ENCODE results near the gene PSMB3.

The PSMB3 gene

DNA sequence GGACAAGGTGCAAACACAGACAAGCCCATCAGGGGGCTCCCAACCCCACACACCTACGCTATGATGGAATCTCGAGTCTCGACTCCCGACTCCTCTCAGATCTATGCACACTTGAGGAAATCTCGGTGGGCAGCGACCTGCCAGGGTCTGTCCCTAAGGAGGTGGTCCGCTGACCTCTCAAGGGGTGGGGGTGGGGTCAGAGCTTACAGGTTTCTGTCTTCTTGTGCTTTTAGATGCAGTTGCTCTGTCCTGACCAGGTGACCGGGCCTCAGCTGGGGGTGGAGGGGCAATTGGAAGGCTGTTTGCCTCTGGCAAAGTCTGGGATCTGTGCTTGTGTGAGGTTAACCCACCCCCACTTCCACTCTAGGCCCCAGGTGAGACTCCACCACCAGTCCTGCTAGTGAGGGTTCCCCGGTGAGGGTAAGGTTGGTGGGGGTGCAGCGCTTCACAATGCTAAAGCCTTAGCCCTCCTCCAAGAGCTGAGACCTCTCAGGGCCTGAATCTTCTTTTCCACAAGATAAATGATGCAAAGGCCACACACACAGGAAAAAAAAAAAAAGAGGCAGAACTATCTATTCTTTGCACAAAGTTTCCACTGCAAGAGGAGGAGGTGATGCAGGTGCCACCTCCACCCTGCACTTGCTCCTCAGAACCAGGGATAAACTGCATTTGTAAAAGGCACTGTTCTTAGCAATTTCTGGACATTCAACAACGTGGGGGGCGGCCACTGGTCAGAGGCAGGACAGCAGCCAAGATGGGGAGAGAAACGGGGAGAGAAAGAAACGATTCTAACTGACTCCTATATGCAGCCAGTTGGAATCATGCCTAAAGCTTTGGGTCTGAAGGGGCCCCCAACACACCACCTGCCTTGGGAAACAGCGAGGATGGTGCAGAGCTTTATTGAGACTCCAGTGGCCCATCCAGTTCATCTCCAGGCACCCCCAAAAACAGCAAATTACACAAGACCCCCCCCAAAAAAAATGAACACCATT, 18.3 kb upstream of the PSMB3 start:
- no peak for DNase-seq

DNA sequence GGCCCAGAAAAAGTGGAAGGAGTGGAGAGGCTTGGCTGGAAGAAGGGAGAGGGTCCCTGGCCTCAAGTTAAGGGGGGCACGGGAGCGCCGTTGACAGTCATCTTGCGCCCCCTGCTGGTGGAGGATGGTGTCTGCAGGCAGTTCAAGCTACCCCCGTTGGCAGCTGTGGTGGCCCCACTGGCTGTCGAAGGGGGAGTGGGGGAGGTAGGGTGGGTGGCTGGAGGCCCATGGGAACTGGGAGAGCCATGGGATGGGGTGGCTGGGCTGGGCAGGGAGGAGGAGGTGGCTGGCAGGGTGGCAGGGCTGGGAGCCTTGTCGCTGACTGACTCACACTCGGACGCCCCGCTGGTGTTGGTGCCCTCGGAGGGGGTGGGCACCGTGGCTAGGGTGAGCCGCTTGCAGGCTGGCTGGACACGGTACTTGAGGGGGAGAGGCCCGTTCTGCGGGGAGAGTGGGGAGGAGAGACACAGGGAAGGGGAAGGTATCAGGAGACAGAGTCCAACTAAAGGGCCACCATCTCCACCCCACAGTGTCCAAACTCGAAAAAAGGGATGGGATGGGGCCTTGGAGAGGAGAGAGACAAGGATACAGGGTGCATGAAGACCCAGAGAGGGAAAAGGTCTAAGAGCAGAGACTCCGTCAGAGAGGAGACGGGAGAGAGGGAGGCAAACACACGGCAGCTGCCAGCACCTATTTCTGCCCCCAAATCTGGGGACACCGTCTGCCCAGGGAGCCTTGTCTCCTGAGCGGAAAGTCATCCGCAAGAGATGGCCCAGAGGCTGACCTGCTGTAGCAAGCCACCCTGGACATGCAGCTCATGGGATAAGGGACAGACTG, 17.2 kb upstream of the PSMB3 start:
- peak; percentile 81 for DNase-seq

DNA sequence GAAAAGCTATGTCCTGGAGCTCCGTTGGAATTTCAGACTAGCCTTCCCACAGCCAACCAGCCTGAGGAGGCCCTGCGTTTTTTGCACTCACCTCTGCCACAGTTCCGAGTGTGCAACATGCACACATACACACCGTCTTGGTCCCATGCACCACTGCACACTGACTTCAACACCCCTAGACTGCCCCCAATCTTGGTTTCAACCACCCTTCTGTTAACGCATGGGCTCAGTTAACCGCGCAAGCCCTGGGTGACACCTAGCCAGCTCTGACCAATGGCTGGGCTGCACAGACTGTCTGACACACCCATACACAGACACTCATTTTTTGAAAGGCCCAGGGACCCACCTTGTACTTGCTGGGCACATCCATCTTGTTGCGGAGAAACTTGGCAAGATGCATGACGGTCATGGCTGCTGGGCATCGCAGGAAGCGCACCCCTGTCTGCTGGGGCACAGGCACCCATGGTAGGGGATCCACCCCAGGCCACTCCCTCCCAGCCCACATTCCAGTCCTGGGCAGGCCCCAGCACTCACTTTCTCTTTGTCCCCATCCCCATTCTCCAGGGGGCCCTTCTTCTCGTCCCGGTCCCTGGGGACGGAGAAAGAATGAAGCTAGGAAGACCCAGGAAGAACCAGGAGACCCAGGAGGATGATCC, 14.4 kb upstream of the PSMB3 start:
- no peak for DNase-seq

DNA sequence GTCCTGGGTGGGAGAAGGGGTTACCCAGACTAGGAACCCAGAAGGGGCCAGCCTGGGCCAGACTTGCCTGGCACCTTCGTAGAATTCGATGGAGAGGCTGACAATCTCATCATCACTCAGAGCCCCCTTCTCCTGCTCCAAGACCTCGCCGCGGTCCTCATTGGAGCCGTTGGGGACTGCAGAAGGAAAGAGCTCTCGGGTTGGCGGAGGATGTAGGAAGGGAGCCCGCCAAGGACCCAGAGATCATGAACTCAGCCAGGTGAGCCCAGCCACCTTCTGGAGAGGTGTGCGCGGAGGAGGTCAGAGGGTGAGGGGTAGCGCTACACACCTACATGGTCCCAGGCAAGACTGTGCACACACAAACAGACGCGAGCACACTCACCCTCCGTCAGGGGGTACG, 13.9 kb upstream of the PSMB3 start:
- DNase-seq = no peak

DNA sequence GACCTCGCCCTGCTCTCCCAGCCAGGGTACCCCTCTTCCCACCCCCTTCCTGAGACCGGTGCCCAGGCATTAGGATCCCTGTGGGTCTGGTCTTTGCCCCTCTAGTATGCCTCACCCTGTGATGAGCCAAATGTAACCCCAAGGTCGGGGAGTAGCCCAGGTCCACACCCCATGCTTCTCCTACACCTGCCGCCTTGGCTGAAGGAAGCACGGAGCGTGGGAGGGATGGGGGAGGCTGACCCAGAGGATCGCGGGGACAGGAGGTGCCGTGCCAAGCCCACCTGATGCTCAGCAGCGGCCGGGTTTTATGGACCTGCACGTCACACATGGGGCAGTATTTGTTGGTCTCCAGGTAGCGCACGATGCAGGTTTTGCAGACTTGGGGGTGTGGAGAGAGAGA, 13.2 kb upstream of the PSMB3 start:
- no peak for DNase-seq

DNA sequence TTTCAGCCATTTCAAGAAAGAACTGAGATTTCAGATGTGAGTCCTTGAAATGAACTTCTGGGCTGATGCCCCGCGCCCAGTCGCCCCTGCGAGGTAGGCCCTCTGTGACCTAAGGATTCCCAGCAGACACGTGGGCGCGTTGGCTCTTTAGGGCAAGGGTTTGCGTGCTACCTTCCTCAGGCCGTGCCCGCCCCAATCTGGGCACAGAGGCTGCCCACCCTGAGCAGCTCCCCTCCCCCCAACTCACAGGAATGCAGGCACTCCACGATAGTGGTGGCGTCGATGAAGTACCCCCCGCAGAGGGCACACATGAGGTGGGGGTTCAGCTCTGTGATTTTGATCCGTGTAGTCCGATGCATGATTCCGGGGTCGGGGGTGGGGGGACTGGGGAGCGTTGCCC, 12.5 kb upstream of the PSMB3 start:
- no peak for DNase-seq

DNA sequence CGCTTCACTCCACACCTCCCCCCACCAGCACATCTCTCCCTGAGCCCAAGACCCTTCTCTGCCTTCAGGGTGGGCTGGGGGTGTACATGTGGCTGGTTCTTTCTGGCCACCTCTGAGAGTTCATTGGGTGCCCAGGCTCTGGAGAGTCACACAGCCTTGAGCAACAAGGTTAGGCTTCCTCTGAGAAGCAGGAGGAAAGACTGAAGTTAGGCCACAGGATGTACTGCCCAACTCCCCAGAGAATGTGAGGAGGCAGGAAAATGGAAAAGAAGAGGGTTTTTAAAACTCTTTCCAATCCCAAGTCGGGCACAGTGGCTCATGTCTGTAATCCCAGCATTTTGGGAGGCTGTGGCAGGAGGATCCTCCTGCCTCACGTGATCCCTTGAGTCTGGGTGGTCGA, 11.7 kb upstream of the PSMB3 start:
- no peak for DNase-seq

DNA sequence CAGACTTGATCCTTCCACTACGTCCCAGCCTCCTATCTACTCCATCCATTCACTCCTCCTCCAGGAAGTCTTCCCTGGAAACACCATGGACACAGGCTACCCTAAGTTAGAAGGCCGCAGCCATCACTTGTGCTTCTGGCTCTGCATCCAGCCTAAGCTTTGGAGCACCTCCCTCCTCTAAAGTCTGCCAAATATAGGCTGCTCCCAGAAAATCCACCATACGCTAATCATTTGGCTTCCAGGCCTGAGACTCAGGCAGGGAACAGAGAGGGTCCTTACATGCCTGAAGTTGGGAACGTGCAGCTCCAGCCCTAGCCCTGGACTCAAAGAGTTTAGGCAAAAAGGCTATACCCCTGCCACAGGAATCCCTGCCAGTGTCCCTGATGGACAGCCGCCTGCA, 11.1 kb upstream of the PSMB3 start:
- DNase-seq = no peak

DNA sequence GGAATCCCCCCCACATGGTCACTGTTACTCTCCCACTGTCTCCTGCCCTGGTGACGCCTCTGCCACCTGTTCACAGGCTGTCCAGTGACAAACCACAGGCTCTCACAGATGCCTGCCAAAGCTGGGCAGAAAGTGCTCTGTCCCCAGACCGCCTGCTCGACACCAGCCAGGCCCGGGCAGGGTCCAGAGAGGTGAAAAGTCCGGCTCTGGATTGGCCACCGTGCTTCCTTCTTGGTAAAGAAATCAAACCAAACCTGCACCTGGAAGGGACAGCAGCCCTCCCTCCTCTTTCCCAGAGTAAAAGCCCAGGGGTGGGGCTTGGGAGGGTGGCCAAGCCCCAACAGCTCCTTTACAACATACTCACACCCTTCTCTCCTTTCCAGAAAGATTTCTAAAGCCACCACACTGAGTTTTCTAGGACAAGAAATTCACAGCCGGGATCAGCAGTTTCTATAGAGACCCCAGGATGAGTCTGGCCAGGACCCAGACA, 10.6 kb upstream of the PSMB3 start:
- no peak for DNase-seq

DNA sequence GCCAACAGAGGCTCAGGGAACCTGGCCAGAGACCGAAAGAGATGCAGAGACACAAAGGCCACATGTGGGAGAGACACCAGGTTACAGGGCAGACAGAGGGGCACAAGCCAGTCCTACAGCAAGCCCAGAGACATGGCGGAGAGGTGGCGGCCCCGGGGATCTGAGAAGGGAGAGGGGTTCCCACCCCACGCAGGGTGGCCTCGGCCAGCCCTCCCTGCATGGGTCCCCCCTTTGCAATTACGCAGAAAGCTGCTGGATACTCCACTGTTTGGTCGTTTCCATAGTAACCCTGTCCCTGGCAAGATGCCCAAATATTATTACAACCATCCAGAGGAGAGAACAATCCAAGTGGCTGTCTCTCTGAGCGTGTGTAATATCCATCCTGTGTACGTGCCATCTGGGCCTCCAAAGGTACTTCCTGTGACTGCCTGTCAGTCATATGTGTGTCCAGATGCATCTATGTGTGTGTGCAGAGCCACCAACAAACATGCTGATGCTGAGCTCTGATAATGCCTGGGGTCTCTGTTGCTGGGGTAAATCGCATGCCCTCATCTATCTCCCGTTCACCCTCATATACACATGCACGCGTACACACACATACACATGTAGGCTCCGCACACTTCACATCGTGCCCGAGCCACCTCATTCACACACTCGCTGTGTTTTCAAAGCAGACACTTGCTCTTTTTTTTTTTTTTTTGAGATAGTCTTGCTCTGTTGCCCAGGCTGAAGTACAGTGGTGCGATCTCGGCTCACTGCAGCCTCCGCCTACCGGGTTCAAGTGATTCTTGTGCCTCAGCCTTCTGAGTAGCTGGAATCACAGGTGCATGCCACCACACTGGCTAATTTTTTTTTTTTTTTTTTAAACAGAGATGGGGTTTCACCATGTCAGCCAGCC, 9.9 kb upstream of the PSMB3 start:
- no peak for DNase-seq

DNA sequence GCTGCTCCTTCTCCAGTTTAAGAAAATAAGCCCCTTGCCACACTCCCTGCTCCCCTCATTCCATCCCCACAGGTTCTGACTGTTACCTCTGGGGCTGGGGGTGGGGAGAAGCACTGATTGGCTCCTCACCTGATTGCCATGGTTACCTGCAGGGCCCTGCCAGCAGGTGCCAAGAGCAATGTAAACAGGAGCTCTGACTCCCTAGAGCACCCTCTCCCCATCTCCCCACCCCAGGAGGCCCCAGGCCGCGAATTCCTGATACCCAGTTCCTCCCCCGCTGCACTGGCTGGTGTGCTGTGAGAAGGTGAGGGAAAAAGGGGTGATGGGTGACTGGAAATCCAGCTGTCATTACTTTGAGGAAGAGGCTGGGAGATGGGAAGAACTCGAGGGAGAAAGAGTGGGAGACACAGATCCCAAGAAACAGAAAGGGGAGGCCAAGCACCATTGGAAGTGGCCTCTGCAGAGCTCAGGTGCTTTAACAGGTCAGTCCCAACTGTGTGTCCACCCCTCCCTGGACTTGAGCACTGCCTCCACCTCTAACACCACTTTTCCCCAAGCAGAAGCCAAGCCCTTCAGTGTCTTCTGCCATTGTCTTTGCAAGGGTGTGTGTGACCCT, 8.9 kb upstream of the PSMB3 start:
- no peak for DNase-seq

DNA sequence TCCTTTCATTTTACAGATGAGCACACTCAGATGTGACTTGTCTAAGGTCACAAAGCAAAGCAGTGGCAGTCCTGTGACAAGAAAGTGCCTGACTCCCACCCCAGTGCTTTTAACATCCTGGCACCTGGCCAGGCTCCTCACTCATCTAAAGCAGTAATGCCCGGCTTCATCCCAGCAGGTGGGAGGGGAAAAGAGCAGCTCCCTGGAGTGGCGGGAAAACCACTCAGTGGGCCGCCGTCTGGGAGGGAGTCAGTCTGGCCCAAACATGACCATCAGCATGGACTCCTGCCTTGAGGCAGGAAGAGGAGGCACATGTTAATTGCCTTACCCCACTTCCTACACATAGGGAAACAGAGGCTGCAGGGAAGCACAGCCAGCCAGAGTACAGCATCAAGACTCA, 7.0 kb upstream of the PSMB3 start:
- DNase-seq = no peak

DNA sequence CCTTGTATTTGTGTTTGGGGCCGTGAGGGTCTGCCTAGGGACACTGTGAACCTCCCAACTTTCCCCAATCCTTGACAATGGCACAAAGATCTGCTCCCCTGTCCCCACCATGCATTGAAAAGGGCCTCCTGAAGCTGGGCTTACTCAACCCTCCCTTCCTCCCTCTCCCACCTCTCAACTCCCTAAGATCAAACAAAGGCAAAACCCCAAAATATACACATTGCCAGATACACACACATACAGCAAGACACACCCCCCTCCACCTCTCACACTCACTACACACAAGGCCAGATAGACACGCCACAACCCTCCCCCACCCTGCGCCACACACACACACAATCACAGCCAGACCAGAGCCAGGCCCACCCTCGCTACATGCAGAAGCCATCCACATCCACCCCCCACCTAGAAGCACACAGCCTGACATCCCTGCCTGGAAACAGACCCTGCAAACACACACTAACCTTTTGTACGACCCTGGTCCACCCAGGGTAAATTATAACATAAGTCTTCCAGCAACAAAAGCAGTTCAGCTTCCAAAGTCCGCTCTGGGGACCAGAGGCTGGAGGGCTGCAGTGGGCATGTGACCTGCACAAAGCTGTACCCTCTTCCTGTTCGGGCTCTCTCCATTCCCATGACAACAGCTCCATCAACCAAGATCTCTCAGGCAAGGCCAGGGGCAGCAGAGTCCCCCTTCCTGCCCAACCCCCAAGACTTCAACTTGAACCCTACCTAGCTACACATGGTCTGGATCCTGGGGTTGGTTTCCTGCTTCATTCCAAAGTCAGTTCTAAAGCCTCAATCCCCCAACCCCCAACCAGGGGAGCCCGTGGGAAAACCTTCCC, 6.3 kb upstream of the PSMB3 start:
- DNase-seq = no peak

DNA sequence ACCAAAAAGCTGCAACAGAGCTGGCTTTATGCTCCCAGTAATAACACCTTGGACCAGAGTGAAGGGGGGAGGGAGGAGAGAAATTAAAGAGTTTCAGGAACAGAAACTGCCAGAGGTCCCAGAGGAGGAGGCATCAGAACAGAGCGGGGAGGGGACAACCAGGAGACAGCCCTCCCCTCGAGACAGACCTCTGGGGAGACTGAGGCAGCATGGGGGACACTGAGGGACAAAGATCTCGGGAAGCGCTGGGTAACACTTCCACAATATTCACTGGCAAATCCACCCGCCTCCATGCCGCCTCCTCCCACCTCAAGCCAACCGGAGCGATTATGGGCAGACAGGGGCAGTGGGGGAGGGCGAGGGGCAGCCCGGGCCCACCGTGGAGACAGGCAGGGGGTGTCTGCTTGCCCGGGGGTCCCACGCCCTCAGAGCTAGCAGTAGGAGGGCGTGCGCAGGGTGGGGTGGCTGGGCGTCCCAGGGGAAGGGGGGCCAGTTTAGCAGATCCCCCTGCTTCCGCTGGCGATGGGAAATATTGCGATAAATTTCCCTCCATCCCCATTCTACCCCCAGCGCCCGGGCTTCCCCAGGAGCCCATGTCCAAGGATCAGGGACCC, 5.6 kb upstream of the PSMB3 start:
- no peak for DNase-seq

DNA sequence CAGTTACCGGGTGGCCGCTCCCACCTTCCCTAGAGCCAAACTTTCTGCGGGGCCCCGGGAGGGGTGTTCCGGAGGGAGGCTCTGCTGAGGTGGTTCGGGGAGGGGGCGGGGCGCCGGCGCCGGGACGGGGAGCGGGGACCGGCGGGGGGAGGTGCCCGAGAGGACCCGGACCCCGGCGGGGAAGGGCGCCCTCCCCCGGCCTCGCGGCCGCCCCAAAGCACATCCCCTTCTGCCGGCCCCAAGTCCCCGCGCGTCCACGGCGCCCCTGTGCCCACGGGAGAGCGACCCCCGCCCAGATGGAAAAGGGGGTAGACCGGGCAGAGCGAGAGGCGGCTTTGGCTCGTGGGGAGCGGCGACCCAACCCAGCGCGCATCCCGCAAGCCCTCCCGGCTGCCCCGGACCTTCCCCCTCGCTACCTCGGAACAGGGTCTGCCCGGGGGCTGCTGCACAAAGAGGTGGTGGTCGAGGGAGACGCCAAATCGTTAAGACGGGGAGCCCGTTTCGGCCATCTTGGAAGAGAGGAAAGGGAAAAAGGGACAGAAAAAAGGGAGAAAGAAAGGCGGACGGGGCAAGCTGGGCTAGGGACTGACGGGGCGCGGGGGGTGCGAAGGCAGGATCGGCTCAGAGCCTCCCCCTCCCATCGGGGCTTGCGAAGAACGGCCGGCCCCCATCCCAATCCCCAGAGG, 4.9 kb upstream of the PSMB3 start:
- no peak for DNase-seq

DNA sequence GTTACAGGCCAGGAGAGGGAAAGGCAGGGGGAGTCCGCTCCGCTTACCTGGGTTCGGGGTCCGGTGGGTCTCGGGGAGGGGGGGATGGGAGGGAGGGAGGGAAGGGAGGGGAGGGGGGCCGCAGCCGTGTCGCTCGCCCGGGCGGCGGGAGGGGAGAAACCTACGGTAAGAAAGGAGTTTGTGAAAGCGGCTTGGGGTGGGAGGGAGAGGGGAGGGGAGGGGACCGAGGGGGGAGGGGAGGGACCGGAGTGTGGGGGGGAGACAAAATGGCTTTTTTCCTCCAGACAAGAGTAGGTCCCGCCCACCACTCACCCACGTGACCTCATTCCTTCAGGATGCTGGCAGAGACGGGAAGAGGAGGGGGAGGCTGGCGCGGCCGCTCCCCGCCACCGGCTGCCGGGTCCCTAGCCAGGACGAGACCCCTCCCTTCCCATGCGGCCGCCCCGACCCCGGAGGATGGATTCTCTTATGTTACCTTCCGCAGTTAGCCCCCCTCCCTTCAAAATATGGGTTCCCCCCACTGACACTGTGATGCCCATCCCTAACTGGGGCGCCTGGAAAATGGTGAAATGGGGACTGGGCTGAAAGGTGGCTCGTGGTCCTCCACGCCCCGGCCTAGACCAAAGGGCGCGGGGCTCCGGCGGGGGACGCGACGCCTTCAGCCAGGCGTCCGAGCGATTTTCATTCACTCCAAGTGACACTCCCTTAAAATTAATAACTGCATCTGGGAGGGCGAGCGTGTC, 4.2 kb upstream of the PSMB3 start, which contains the start of gene PCGF2:
Gene PCGF2, minus strand, starts transcription at position 188 of the 743 bp plus-strand sequence. CDS start 7,934 bp downstream, outside the sequence.
- DNase-seq = no peak

DNA sequence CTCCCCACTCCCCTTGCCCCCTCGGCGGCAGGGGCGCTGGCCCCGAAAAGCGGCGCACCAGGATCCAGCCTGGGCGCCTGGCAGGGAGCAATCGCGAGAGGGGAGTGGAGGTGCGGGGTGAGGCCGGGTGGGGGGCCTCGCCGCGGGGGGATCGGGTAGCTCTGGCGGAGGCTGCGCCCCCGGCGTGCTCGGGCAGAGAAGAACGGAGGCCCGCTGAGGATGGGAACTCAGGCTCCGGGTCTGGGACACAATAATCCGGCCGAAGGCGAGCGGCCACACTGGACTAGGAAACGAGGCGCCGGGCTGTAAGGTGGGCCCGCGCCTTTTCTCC, 3.7 kb upstream of the PSMB3 start:
- DNase-seq = no peak

DNA sequence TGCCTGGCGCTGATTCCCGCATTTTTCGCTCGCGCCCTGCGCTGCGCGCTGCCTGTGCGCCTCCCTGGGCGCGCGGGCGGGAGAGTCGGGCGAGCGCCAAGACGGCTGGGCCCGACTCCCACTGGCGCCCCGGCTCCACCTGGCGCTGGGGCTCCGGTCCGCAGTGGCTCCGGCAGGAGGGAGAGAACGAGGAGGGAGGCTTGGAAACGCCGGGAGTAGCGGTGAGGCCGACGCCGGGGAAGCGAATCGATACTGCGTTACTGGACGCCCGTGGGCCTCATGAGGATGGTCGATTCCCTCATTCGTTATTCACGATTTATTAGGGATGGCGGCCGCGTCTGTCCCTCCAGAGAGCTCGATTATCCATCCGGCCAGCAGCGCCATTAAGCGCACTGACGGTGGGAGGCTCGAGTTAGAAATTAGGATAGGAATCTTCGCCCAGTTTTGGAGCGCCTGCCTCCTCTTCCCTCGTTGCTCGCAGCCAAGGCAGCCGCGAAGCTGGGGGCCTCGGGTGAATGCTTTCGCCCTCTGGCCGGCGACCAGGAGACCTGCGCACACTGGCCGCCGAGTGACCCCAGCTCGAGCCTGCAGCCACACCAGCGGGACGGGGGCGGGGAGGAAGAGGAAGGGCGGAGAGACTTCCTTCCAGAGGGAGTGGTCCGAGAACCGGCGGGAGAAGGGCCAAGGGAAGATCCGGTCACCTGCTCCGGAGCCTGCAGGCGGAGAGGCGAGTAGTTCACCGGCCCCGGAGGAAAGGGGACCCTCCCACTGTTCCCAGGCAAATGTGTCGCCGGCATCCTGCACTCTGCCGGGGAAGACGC, 3.1 kb upstream of the PSMB3 start:
- DNase-seq = no peak

Data from T-helper 9 cell (primary cell).